ENCODE measurements around the gene TFEC.
"Not testable (repeated sequence)": the region's sequence is repeated elsewhere in the genome, so short reads cannot be mapped to it uniquely, and the experiment has no call there.

Gene TFEC

GRCh38 chr7:115968596-115968995, 62.0 kb downstream of the TFEC start:
- Mint-ChIP-seq H3K9me3 (no peaks in the 10 kb centered on the region), H3K4me1 (no peaks in the 10 kb centered on the region), H3K27me3 (no peaks in the 10 kb centered on the region), H3K36me3 (no peaks in the 10 kb centered on the region), H3K27ac (no peak overlapping the region), H3K4me3 (no peak overlapping the region)
- no peak for DNase-seq
- CTCF ChIA-PET = no interaction called here

- CTCF ChIA-PET = no interaction called here
- Mint-ChIP-seq H3K4me1 (no peaks in the 10 kb centered on the region), H3K27ac (no peak overlapping the region), H3K36me3 (no peaks in the 10 kb centered on the region), H3K4me3 (no peak overlapping the region), H3K27me3 (no peaks in the 10 kb centered on the region), H3K9me3 (no peaks in the 10 kb centered on the region)
- no peak for DNase-seq
Measured at GRCh38 chr7:115968171-115968570, 62.4 kb downstream of the TFEC start.

GRCh38 chr7:115965796-115966475, 64.6 kb downstream of the TFEC start:
- no peaks in the 10 kb centered on the region for H3K9me3 Mint-ChIP-seq
- H3K27ac Mint-ChIP-seq = no peak overlapping the region
- CTCF ChIA-PET = no interaction called here
- no peaks in the 10 kb centered on the region for H3K27me3 Mint-ChIP-seq
- no peak overlapping the region for H3K4me3 Mint-ChIP-seq
- no peaks in the 10 kb centered on the region for H3K36me3 Mint-ChIP-seq
- no peak for DNase-seq
- no peaks in the 10 kb centered on the region for H3K4me1 Mint-ChIP-seq

- CTCF ChIA-PET = no interaction called here
- no peak for DNase-seq
- Mint-ChIP-seq H3K4me3 (no peak overlapping the region), H3K27me3 (no peaks in the 10 kb centered on the region), H3K36me3 (no peaks in the 10 kb centered on the region), H3K27ac (no peak overlapping the region), H3K9me3 (no peaks in the 10 kb centered on the region), H3K4me1 (no peaks in the 10 kb centered on the region)
Measured at GRCh38 chr7:115965236-115965635, 65.3 kb downstream of the TFEC start.

GRCh38 chr7:115964799-115965198, 65.8 kb downstream of the TFEC start:
- DNase-seq = no peak
- CTCF ChIA-PET = no interaction called here
- Mint-ChIP-seq H3K4me1 (no peaks in the 10 kb centered on the region), H3K27me3 (no peaks in the 10 kb centered on the region), H3K27ac (no peak overlapping the region), H3K4me3 (no peak overlapping the region), H3K9me3 (no peaks in the 10 kb centered on the region), H3K36me3 (no peaks in the 10 kb centered on the region)

- H3K4me3 Mint-ChIP-seq = no peak overlapping the region
- H3K36me3 Mint-ChIP-seq = no peaks in the 10 kb centered on the region
- CTCF ChIA-PET = no interaction called here
- H3K27me3 Mint-ChIP-seq = no peaks in the 10 kb centered on the region
- H3K9me3 Mint-ChIP-seq = no peaks in the 10 kb centered on the region
- H3K27ac Mint-ChIP-seq = no peak overlapping the region
- DNase-seq = no peak
- no peaks in the 10 kb centered on the region for H3K4me1 Mint-ChIP-seq
Measured at GRCh38 chr7:115962340-115962739, 68.2 kb downstream of the TFEC start.

- H3K4me3 Mint-ChIP-seq = no peak overlapping the region
- CTCF ChIA-PET = no interaction called here
- no peaks in the 10 kb centered on the region for H3K4me1 Mint-ChIP-seq
- no peak overlapping the region for H3K27ac Mint-ChIP-seq
- H3K9me3 Mint-ChIP-seq = no peaks in the 10 kb centered on the region
- H3K27me3 Mint-ChIP-seq = no peaks in the 10 kb centered on the region
- no peaks in the 10 kb centered on the region for H3K36me3 Mint-ChIP-seq
- no peak for DNase-seq
Measured at GRCh38 chr7:115953592-115954255, 76.8 kb downstream of the TFEC start.

GRCh38 chr7:115952832-115953231, 77.7 kb downstream of the TFEC start:
- Mint-ChIP-seq H3K27ac (no peak overlapping the region), H3K4me1 (no peaks in the 10 kb centered on the region), H3K27me3 (no peaks in the 10 kb centered on the region), H3K4me3 (no peak overlapping the region), H3K9me3 (no peaks in the 10 kb centered on the region), H3K36me3 (no peaks in the 10 kb centered on the region)
- no peak for DNase-seq
- CTCF ChIA-PET = no interaction called here

- Mint-ChIP-seq H3K4me3 (no peak overlapping the region), H3K27ac (no peak overlapping the region), H3K9me3 (no peaks in the 10 kb centered on the region), H3K27me3 (no peaks in the 10 kb centered on the region), H3K36me3 (no peaks in the 10 kb centered on the region), H3K4me1 (no peaks in the 10 kb centered on the region)
- CTCF ChIA-PET = no interaction called here
- DNase-seq = no peak
Measured at GRCh38 chr7:115951547-115951946, 79.0 kb downstream of the TFEC start.

- Mint-ChIP-seq H3K4me1 (no peaks in the 10 kb centered on the region), H3K4me3 (no peak overlapping the region), H3K36me3 (no peaks in the 10 kb centered on the region), H3K27ac (no peak overlapping the region), H3K9me3 (no peaks in the 10 kb centered on the region), H3K27me3 (no peaks in the 10 kb centered on the region)
- CTCF ChIA-PET = no interaction called here
- no peak for DNase-seq
Measured at GRCh38 chr7:115941703-115942268, 88.8 kb downstream of the TFEC start.

GRCh38 chr7:115940460-115941060, 90.0 kb downstream of the TFEC start:
- Mint-ChIP-seq H3K4me1 (no peaks in the 10 kb centered on the region), H3K9me3 (no peaks in the 10 kb centered on the region), H3K36me3 (no peaks in the 10 kb centered on the region), H3K4me3 (no peak overlapping the region), H3K27ac (no peak overlapping the region), H3K27me3 (no peaks in the 10 kb centered on the region)
- CTCF ChIA-PET = no interaction called here
- no peak for DNase-seq

- Mint-ChIP-seq H3K4me3 (no peak overlapping the region), H3K27ac (no peak overlapping the region), H3K9me3 (no peaks in the 10 kb centered on the region), H3K27me3 (no peaks in the 10 kb centered on the region), H3K36me3 (no peaks in the 10 kb centered on the region), H3K4me1 (no peaks in the 10 kb centered on the region)
- no peak for DNase-seq
- CTCF ChIA-PET = no interaction called here
Measured at GRCh38 chr7:115937960-115938359, 92.6 kb downstream of the TFEC start.

- H3K9me3 Mint-ChIP-seq = no peaks in the 10 kb centered on the region
- H3K27ac Mint-ChIP-seq = no peak overlapping the region
- no peaks in the 10 kb centered on the region for H3K4me1 Mint-ChIP-seq
- CTCF ChIA-PET = no interaction called here
- no peaks in the 10 kb centered on the region for H3K27me3 Mint-ChIP-seq
- no peaks in the 10 kb centered on the region for H3K36me3 Mint-ChIP-seq
- no peak for DNase-seq
- H3K4me3 Mint-ChIP-seq = no peak overlapping the region
Measured at GRCh38 chr7:115933471-115933870, 97.1 kb downstream of the TFEC start.

GRCh38 chr7:115932880-115933279, 97.7 kb downstream of the TFEC start:
- CTCF ChIA-PET = no interaction called here
- no peak for DNase-seq
- no peaks in the 10 kb centered on the region for H3K4me1 Mint-ChIP-seq
- H3K27ac Mint-ChIP-seq = no peak overlapping the region
- H3K36me3 Mint-ChIP-seq = no peaks in the 10 kb centered on the region
- no peaks in the 10 kb centered on the region for H3K9me3 Mint-ChIP-seq
- no peak overlapping the region for H3K4me3 Mint-ChIP-seq
- H3K27me3 Mint-ChIP-seq = no peaks in the 10 kb centered on the region

GRCh38 chr7:115930184-115930583, 100.4 kb downstream of the TFEC start:
- H3K4me1 Mint-ChIP-seq, DNase-seq, H3K9me3 Mint-ChIP-seq, CTCF ChIA-PET, H3K27me3 Mint-ChIP-seq, H3K36me3 Mint-ChIP-seq, H3K4me3 Mint-ChIP-seq, H3K27ac Mint-ChIP-seq: not testable (repeated sequence)

Measured in activated naive CD4-positive, alpha-beta T cell treated with anti-CD3 and anti-CD28 coated beads, Interleukin-2, amount 10 ng/mL, durations not matched to agents 7 days and 5 days (primary cell).